ENCODE results near the gene ZKSCAN5.

The ZKSCAN5 gene

DNA sequence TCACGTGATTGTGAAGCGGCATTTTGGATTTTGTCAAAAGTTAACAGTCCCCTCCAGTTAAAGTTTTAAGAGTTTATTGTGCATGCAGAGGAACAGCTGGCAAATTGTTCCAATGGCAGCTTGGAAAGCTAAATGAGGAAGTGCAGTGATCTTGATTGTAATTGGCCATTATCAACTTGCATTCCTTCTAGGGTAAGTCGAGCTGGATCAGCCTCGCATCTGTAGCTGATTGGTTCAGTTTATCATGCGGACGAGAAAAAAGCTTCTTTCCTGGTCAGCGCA lies 31.2 kb upstream of the ZKSCAN5 start:
- peak overlapping the region; percentile 91 to 93 for H3K4me3 ChIP-seq (replicated peaks in 1 of 2; ENCODE audit: low read depth in 2 of 2, low read length in 2 of 2)
- peak; percentile 73 to 78 for DNase-seq (ENCODE audit: low read depth in 2 of 2)
- TF ChIP-seq, protein P1, sequence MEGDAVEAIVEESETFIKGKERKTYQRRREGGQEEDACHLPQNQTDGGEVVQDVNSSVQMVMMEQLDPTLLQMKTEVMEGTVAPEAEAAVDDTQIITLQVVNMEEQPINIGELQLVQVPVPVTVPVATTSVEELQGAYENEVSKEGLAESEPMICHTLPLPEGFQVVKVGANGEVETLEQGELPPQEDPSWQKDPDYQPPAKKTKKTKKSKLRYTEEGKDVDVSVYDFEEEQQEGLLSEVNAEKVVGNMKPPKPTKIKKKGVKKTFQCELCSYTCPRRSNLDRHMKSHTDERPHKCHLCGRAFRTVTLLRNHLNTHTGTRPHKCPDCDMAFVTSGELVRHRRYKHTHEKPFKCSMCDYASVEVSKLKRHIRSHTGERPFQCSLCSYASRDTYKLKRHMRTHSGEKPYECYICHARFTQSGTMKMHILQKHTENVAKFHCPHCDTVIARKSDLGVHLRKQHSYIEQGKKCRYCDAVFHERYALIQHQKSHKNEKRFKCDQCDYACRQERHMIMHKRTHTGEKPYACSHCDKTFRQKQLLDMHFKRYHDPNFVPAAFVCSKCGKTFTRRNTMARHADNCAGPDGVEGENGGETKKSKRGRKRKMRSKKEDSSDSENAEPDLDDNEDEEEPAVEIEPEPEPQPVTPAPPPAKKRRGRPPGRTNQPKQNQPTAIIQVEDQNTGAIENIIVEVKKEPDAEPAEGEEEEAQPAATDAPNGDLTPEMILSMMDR (IDR thresholded peaks at IDR 0.05; ENCODE audit: low read depth, low read length): no peak

DNA sequence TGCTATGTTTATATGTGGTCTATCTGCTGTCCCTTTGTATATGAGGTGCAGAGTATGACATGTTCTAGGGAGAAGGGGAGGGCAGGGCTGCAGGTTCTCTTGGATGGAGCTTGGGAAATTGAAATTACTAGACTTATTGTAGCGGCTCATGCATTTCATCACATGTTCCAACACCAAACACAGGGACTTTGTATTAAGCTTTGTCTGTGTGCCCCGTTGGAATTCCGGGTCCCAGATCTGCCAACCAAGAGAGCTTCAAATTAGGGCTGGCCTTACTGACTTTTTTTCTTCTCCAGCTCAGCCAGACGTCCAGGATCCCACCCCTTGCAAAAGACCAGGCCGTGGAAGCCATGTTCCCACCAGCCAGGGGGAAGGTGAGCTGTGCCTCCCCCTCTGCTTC lies 28.4 kb upstream of the ZKSCAN5 start:
- no peak overlapping the region for H3K4me3 ChIP-seq (replicated peaks in 1 of 2; ENCODE audit: low read depth in 2 of 2, low read length in 2 of 2)
- TF ChIP-seq, protein P1 (IDR thresholded peaks at IDR 0.05; ENCODE audit: low read depth, low read length): no peak
- DNase-seq (ENCODE audit: low read depth in 2 of 2): no peak

DNA sequence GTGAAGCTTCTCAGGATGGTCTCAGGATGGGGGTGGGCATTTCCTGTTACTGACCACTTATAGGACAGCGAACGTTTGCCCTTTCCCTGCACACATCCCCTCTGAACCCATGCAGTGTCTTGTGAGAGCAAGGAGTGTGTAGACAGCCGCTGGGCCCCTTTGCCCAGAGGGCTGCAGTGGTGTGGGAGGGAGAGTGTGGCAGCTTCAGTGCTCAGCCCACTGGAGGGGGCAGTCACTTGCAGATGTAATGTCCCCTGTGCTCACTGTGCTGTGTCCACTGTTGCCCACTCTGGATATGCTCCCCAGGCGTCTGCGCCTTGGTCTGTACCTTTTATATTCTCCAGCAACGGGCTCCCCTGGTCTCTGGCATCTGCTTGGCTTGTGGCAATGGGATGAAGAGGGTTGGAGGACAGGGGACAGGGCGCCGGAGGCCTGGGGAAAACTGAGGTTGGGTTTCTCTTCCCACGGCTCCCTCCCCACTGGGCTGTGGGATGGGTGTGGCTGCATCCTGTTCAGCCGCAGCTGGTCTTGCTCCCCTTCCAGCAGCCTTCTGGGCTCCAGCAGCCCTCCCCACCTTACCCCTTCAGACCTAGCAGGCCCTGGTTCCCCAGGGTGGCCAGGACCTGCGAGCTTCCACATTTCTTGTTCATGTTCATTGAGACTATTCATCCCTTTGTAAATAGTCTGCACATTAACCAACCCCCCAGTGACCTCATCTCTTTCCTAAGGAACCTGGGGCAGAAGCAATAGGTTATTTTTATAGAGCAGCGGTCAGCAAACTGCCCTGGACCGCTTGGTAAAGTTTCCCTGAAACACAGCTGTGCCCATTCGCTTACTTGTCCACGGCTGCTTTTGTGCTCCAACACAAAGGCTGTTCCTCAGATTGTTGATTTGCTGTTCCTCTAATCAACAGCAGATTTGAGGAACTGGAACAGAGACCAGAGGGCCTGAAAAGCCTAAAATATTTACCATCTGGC lies 25.7 kb upstream of the ZKSCAN5 start:
- DNase-seq (ENCODE audit: low read depth in 2 of 2): no peak
- no peak overlapping the region for H3K4me3 ChIP-seq (replicated peaks in 1 of 2; ENCODE audit: low read depth in 2 of 2, low read length in 2 of 2)
- TF ChIP-seq, protein P1 (IDR thresholded peaks at IDR 0.05; ENCODE audit: low read depth, low read length): no peak

DNA sequence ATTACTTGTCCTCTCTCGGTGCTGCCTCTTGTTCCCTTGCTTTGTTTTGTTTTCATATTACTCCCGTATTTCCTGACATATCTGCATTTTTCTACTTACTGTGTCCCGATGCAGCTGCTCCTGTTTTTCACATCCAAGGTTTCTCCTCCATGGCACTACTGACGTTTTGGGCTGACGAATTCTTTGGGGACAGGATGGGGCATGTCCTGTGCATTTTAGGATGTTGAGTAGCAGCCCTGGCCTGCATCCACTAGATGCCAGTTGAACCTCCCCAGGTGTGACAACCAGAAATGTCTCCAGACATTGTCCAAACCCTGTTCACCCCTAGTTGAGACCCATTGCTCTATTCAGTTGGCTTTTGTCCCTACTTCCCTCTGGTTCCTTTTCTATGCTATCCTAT lies 19.4 kb upstream of the ZKSCAN5 start:
- H3K4me3 ChIP-seq (replicated peaks in 1 of 2; ENCODE audit: low read depth in 2 of 2, low read length in 2 of 2): no peak overlapping the region
- TF ChIP-seq, protein P1 (IDR thresholded peaks at IDR 0.05; ENCODE audit: low read depth, low read length): no peak
- no peak for DNase-seq (ENCODE audit: low read depth in 2 of 2)

DNA sequence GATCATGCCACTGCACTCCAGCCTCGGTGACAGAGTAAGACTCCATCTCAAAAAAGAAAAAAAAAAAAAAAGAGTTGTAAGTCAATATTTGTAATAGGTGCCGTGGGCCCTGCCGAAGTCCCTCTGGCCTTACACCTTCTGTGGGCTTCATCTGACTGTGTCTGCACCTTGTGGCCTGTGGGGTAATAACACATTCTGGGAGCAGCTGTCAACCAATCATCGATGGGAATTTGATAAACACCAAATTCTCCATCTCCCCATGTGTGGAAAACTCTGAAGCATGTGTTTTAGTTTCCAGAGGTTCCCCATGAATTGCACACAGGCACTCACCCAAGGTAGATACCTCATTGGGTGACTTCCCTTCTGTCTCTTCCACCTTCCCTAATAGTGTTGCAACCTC lies 15.2 kb upstream of the ZKSCAN5 start:
- TF ChIP-seq, protein P1 (IDR thresholded peaks at IDR 0.05; ENCODE audit: low read depth, low read length): no peak
- H3K4me3 ChIP-seq (replicated peaks in 1 of 2; ENCODE audit: low read depth in 2 of 2, low read length in 2 of 2): no peak overlapping the region
- DNase-seq (ENCODE audit: low read depth in 2 of 2): no peak

DNA sequence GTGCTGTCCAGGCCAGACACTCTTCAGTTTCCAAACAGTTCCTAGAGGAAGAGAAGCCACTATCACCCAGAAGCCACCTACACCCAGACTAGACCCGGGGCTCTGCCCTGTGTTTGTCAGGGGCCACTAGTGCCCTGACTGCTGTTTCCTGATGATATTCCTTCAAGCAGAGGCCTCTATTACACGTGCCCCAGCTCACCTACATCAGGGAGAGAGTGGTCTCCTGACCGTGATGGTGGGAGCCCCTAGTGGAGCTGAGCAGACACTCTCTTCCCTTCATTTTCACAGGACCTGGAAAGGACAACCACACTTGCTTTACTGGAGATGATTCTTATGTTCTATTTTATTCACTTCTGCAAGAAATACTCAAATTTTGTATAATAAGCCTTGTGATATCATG lies 13.6 kb upstream of the ZKSCAN5 start:
- TF ChIP-seq, protein P1 (IDR thresholded peaks at IDR 0.05; ENCODE audit: low read depth, low read length): no peak
- no peak overlapping the region for H3K4me3 ChIP-seq (replicated peaks in 1 of 2; ENCODE audit: low read depth in 2 of 2, low read length in 2 of 2)
- no peak for DNase-seq (ENCODE audit: low read depth in 2 of 2)
